Aorta (tissue), 5 donors: Measurements from ENCODE around the gene PEAK1. TPM values are rescaled to one million over a fixed set of nuclear protein-coding genes. Genes with fewer than 3 reads are reported as not detected.

ENCODE experiments used
- ATAC-seq: fragments of 200-7000 bp; cut with Tn5 transposase; one replicate; pipeline ENCODE4 v1.9.1; 2022; ENCODE audit warnings: moderate library complexity; ENCODE audit not compliant: low FRiP score
- DNase-seq, 2 donors: peaks; one replicate each; pipeline ENCODE4 v3.0.0-alpha.2; 2020
- H3K27ac ChIP-seq, 2 donors: one replicate each; pipeline ENCODE4 v1.5.1; 2013; ENCODE audit warnings: low read length in 2 of 2, mild to moderate bottlenecking in 2 of 2, moderate library complexity in 2 of 2, control low read depth in 1 of 2, inconsistent platforms in 1 of 2, low read depth in 1 of 2
- H3K27me3 ChIP-seq, 2 donors: one replicate each; pipeline ENCODE4 v1.6.1; 2013; ENCODE audit warnings: control low read depth in 1 of 2, low read length in 1 of 2, mild to moderate bottlenecking in 1 of 2, moderate library complexity in 1 of 2; ENCODE audit not compliant: insufficient read depth in 2 of 2, control insufficient read depth in 1 of 2
- H3K36me3 ChIP-seq, 2 donors: one replicate each; pipeline ENCODE4 v1.6.1; 2013; ENCODE audit warnings: control low read depth in 1 of 2, low read length in 1 of 2, mild to moderate bottlenecking in 1 of 2; ENCODE audit not compliant: insufficient read depth in 2 of 2, control insufficient read depth in 1 of 2
- H3K4me1 ChIP-seq, 2 donors: one replicate each; pipeline ENCODE4 v1.6.1; 2013; ENCODE audit warnings: low read length in 2 of 2, control low read depth in 1 of 2, mild to moderate bottlenecking in 1 of 2, moderate library complexity in 1 of 2; ENCODE audit not compliant: insufficient read depth in 2 of 2, control insufficient read depth in 1 of 2
- H3K4me3 ChIP-seq, 2 donors: one replicate each; pipeline ENCODE4 v1.5.1; 2013; ENCODE audit warnings: low read length in 2 of 2, control low read depth in 1 of 2, mild to moderate bottlenecking in 1 of 2
- H3K9me3 ChIP-seq: one replicate; pipeline ENCODE4 v1.6.1; 2013; ENCODE audit warnings: mild to moderate bottlenecking, low read length; ENCODE audit not compliant: control insufficient read depth
- WGBS, 2 donors: extraction: QIAGEN DNeasy Blood & Tissue Kit; methylation state at CpG; one replicate each; pipeline ENCODE4 v1.1.7; 2013; 5-methylcytosine and 5-hydroxymethylcytosine counted together
- intact Hi-C, 2 donors: fragments of 100-400 bp; cut with DNase I; formaldehyde crosslinking; loops; one replicate each; pipeline versions ENCODE4 v1.14.2 to v1.15.0; 2022
- polyA plus RNA-seq, 2 donors: library from polyadenylated mRNA; stranded (reverse); fragments of 200-250 nt; gene quantifications; one replicate each; pipeline ENCODE4 v1.2.3, GENCODE V29; 2013
- total RNA-seq, 2 donors: library from RNA; stranded (reverse); fragmentation: NEBNext Ultra II Directional; extraction: Animal tissue kit (Norgen Biotek cat#: 25700); gene quantifications; one replicate each; pipeline ENCODE4 v1.2.1, GENCODE V29; 2021
- donor health status: healthy with polysubstance abuse.
- donor health status: Bipolar disorder and iron deficiency.
- donor health status: DM: no; HTN: no; CAD: no.
- donor health status: DM: no; HTN: no; CAD: no.
- donor health status: DM: yes; HTN: yes; CAD: no.

PEAK1 gene
- total and polyA plus RNA-seq, 4 donors: 8.0 to 105 (median 53.4) TPM

- no peaks in the 10 kb centered on the region for H3K9me3 ChIP-seq
- no peaks in the 10 kb centered on the region for H3K27me3 ChIP-seq
- intact Hi-C loops: no loop called here
- ATAC-seq: no peak
- 80 to 88% methylated on average over 5 of the region's 5 CpGs for WGBS, 2 donors
- H3K4me3 ChIP-seq: no peak overlapping the region
- H3K36me3 ChIP-seq: no peaks in the 10 kb centered on the region
- H3K27ac ChIP-seq: no peak overlapping the region
- DNase-seq: no peak
- no peaks in the 10 kb centered on the region for H3K4me1 ChIP-seq
These were observed 153.1 kb downstream of the PEAK1 start for GRCh38 chr15:77266708-77267386.

DNA sequence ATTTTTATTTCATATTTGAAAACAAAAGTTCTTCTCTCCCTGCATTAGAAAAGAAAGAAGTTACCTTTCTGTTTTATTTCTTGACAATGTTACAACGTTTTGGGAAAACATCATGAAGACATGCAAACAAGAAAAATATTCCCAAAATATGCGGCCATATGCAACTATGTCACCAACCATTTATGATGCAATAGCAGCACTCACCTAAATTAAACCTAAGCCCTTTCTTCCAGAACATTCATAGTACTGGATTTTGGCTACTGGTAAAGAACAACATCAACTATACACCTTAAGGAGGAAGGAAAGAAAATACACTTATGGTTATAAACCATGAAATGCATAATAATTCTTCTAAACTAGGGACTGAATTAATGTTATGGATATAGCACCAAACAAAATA is 164.5 kb downstream of the PEAK1 start:
- 80 to 81% methylated on average over 2 of the region's 2 CpGs for WGBS, 2 donors
- no peak overlapping the region for H3K4me3 ChIP-seq
- no peak overlapping the region for H3K27ac ChIP-seq
- peaks cover 0 to 2% of the 10 kb centered on the region in 2 donors for H3K4me1 ChIP-seq
- peaks cover 0 to 3% of the 10 kb centered on the region in 2 donors for H3K36me3 ChIP-seq
- ATAC-seq (no peak), DNase-seq (no peak)
- intact Hi-C loops: no loop called here
- no peaks in the 10 kb centered on the region for H3K27me3 ChIP-seq
- no peaks in the 10 kb centered on the region for H3K9me3 ChIP-seq

DNA sequence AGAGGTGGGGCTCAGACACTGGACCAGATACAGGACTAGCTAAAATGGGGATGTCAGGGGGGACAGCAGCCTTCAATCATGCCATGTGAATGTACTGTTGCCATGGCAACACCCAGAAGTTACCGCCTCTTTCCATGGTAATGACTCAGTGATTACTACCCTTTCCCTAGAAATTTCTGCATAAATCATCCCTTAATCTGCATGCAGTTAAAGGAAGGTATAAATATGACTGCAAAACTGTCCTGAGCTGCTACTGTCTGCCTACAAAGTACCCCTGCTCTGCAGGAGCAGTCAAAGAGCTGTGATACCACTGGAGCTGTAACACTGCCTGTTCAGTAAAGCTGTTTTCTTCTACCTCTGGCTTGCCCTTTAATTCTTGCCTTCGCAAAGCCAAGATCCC is 168.2 kb downstream of the PEAK1 start:
- no peaks in the 10 kb centered on the region for H3K9me3 ChIP-seq
- intact Hi-C loops: no loop called here
- H3K27ac ChIP-seq: no peak overlapping the region
- ATAC-seq (no peak), DNase-seq (no peak)
- H3K36me3 ChIP-seq: peaks cover 0 to 3% of the 10 kb centered on the region in 2 donors
- no peaks in the 10 kb centered on the region for H3K4me1 ChIP-seq
- WGBS, 2 donors: 86 to 98% methylated on average over 2 of the region's 2 CpGs
- H3K4me3 ChIP-seq: no peak overlapping the region
- H3K27me3 ChIP-seq: no peaks in the 10 kb centered on the region

DNA sequence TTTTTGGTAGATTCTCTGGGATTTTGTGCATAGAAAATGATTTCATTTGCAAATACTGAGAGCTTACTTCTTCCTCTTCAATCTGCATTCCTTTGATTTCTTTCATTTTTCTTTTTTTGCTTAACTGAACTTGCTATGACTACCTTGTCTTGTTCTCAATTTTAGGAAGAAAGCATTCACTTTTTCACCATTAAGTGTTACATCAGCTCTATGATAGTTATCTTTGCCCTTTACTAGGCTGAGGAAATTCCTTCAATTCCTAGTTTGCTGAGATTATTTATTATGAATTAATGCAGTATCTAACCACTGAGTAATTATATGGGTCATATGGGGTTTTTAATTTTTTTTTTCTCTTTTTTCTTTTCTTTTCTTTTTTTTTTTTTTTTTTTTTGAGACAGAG is 172.8 kb downstream of the PEAK1 start:
- Histone ChIP-seq H3K4me1 (no peaks in the 10 kb centered on the region), H3K9me3 (no peaks in the 10 kb centered on the region), H3K4me3 (no peak overlapping the region), H3K27ac (no peak overlapping the region), H3K36me3 (peaks cover 0 to 3% of the 10 kb centered on the region in 2 donors), H3K27me3 (no peaks in the 10 kb centered on the region)
- DNase-seq: no peak
- no peak for ATAC-seq
- intact Hi-C loops: no loop called here

GRCh38 chr15:77243716-77244401 is 176.0 kb downstream of the PEAK1 start:
- intact Hi-C loops: no loop called here
- WGBS, 2 donors: 95% methylated on average over 7 of the region's 7 CpGs
- DNase-seq: peak in 1 of 2 donors; percentile 51
- Histone ChIP-seq H3K27ac (no peak overlapping the region), H3K9me3 (no peaks in the 10 kb centered on the region), H3K27me3 (no peaks in the 10 kb centered on the region), H3K4me3 (no peak overlapping the region), H3K36me3 (no peaks in the 10 kb centered on the region), H3K4me1 (no peaks in the 10 kb centered on the region)
- no peak for ATAC-seq

GRCh38 chr15:77243135-77243534 is 176.8 kb downstream of the PEAK1 start:
- Histone ChIP-seq H3K4me3 (no peak overlapping the region), H3K9me3 (no peaks in the 10 kb centered on the region), H3K27me3 (no peaks in the 10 kb centered on the region), H3K36me3 (no peaks in the 10 kb centered on the region), H3K27ac (no peak overlapping the region), H3K4me1 (no peaks in the 10 kb centered on the region)
- intact Hi-C loops: no loop called here
- DNase-seq (no peak), ATAC-seq (no peak)
- 42 to 55% methylated on average over 2 of the region's 2 CpGs for WGBS, 2 donors

GRCh38 chr15:77239882-77240608 is 179.9 kb downstream of the PEAK1 start:
- H3K4me3 ChIP-seq: no peak overlapping the region
- WGBS, 2 donors: 73 to 83% methylated on average over 2 of the region's 2 CpGs
- intact Hi-C loops: no loop called here
- no peak overlapping the region for H3K27ac ChIP-seq
- no peaks in the 10 kb centered on the region for H3K27me3 ChIP-seq
- DNase-seq (no peak), ATAC-seq (no peak)
- peaks cover 2% of the 10 kb centered on the region for H3K9me3 ChIP-seq
- H3K4me1 ChIP-seq: no peaks in the 10 kb centered on the region
- peaks cover 0 to 1% of the 10 kb centered on the region in 2 donors for H3K36me3 ChIP-seq

DNA sequence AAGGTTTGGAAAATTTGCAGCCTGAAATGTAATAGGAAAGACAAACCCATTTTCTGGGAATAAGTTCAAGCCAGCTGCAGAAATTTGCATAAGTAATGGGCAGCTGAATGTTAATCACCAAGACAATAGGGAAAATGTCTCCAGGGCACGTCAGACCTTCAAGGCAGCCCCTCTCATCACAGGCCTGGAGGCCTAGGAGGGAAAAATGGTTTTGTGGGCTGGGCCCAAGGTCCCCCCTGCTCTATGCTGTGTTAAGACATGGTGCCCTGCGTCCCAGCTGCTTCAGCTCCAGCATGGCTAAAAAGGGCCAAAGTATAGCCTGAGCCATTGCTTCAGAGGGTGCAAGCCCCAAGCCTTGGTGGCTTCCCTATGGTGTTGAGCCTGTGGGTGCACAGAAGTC is 184.3 kb downstream of the PEAK1 start:
- H3K4me3 ChIP-seq: no peak overlapping the region
- H3K36me3 ChIP-seq: peaks cover 0 to 1% of the 10 kb centered on the region in 2 donors
- no peaks in the 10 kb centered on the region for H3K4me1 ChIP-seq
- DNase-seq (no peak), ATAC-seq (no peak)
- intact Hi-C loops: no loop called here
- H3K9me3 ChIP-seq: peaks cover 2% of the 10 kb centered on the region
- H3K27ac ChIP-seq: no peak overlapping the region
- 98 to 100% methylated on average over 2 of the region's 2 CpGs for WGBS, 2 donors
- H3K27me3 ChIP-seq: no peaks in the 10 kb centered on the region

GRCh38 chr15:77228828-77229227 is 191.1 kb downstream of the PEAK1 start:
- Histone ChIP-seq H3K27me3 (no peaks in the 10 kb centered on the region), H3K4me3 (no peak overlapping the region), H3K36me3 (no peaks in the 10 kb centered on the region), H3K27ac (no peak overlapping the region), H3K9me3 (no peaks in the 10 kb centered on the region), H3K4me1 (peaks cover 0 to 1% of the 10 kb centered on the region in 2 donors)
- DNase-seq (no peak), ATAC-seq (no peak)
- intact Hi-C loops: no loop called here
